ENCODE data around the gene TACR3. TPM values are rescaled to one million over a fixed set of nuclear protein-coding genes. Genes with fewer than 3 reads are reported as not detected.

TACR3 gene
- total and polyA plus RNA-seq, 12 donors: not detected

DNA sequence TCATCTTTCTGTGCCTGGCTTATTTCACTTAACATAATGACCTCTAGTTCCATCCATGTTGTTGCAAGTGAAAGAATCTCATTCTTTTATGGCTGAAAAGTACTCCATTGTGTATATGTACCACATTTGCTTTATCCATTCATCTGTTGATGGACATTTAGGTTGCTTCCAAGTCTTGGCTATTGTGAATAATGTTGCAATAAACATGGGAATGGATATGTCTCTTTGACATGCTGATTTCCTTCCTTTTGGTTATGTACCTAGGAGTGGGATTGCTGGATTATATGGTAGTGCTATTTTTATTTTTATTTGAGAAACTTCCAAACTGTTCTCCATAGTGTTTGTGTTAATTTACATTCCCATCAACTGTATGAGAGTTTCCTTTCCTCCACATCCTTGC, 71.2 kb downstream of the TACR3 start:
- Histone ChIP-seq H3K36me3 (no peaks in the 10 kb centered on the region), H3K27me3 (no peaks in the 10 kb centered on the region), H3K4me1 (no peaks in the 10 kb centered on the region), H3K9me3 (peaks cover 0 to 23% (median 0%) of the 10 kb centered on the region in 11 donors), H3K4me3 (no peak overlapping the region), H3K27ac (no peak overlapping the region)
- intact Hi-C loops (cut with DNase I): no loop called here
- ATAC-seq: no peak
- TF ChIP-seq, protein P1, sequence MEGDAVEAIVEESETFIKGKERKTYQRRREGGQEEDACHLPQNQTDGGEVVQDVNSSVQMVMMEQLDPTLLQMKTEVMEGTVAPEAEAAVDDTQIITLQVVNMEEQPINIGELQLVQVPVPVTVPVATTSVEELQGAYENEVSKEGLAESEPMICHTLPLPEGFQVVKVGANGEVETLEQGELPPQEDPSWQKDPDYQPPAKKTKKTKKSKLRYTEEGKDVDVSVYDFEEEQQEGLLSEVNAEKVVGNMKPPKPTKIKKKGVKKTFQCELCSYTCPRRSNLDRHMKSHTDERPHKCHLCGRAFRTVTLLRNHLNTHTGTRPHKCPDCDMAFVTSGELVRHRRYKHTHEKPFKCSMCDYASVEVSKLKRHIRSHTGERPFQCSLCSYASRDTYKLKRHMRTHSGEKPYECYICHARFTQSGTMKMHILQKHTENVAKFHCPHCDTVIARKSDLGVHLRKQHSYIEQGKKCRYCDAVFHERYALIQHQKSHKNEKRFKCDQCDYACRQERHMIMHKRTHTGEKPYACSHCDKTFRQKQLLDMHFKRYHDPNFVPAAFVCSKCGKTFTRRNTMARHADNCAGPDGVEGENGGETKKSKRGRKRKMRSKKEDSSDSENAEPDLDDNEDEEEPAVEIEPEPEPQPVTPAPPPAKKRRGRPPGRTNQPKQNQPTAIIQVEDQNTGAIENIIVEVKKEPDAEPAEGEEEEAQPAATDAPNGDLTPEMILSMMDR (IDR thresholded peaks at IDR 0.05): no peak
- DNase-seq: no peak

DNA sequence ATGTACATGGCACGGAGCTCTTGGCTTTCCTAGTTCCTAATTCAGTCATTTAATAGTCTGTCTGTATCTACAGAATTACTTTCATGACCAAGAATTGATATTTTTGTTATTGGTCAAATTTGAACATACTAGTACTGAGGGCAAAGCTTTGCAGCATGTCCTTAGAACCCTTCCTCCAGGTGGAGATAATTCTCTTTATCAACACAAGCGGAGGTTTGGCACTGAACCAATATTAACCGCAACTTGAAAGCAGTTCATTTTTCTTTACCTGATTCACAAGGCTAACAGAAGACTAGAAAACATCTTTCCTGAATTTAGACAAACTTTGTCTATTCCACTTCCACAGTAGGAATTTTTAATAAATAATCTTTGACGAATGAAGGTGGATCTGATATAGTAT, 73.8 kb downstream of the TACR3 start:
- TF ChIP-seq, protein P1 (IDR thresholded peaks at IDR 0.05): no peak
- ATAC-seq: no peak
- Histone ChIP-seq H3K36me3 (no peaks in the 10 kb centered on the region), H3K27ac (no peak overlapping the region), H3K4me3 (no peak overlapping the region), H3K9me3 (peaks cover 0 to 15% (median 7%) of the 10 kb centered on the region in 11 donors), H3K4me1 (no peaks in the 10 kb centered on the region), H3K27me3 (no peaks in the 10 kb centered on the region)
- intact Hi-C loops (cut with DNase I): no loop called here
- 68 to 72% methylated on average over 4 of the region's 4 CpGs for WGBS, 2 donors
- no peak for DNase-seq

DNA sequence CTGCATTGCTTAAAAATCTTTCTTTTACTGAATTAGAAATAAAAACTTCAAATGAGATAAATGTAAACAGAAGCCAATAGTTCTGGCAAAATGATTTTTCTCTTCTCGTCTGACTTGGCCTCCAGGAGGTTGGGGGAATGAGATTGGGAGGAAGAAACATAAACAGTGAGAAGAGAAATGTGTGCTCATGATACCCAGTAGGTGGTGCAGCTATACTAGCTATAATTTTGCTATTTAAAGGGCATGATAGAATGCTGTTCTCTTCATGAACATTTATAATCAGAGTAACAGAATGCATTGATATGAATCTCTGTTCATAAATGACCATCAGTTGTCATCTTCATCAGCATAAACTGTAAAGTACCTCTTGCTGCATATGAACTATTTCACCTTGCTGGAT, 85.5 kb downstream of the TACR3 start:
- no peaks in the 10 kb centered on the region for H3K36me3 ChIP-seq
- TF ChIP-seq, protein P1 (IDR thresholded peaks at IDR 0.05): no peak
- 16 to 18% methylated on average over 1 of the region's 1 CpG for WGBS, 2 donors
- no peak for DNase-seq
- no peaks in the 10 kb centered on the region for H3K27me3 ChIP-seq
- no peaks in the 10 kb centered on the region for H3K4me1 ChIP-seq
- H3K27ac ChIP-seq: no peak overlapping the region
- H3K4me3 ChIP-seq: no peak overlapping the region
- H3K9me3 ChIP-seq: peaks cover 0 to 29% (median 0%) of the 10 kb centered on the region in 11 donors
- ATAC-seq: no peak
- intact Hi-C loops (cut with DNase I): no loop called here

DNA sequence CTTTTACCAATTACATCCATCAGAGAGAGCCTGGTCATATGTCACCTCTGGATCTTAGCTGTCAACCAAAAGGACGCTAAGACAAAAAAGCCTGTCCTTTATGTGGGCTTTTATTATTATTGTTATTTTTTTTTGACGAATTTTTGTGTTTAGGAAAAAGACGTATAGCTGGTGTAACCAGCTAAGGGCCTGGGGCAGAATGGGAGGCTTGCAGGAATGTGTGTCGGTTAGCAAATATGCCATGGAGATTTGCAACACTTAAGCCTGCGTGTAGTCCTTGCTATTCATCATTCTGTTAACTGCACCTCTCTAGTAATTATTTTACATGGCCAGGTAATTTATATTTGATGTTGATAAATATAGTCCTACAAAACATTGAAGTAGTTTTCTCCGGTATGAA, 93.5 kb downstream of the TACR3 start:
- intact Hi-C loops (cut with DNase I): no loop called here
- DNase-seq (no peak), ATAC-seq (no peak)
- H3K27ac ChIP-seq: no peak overlapping the region
- 83 to 85% methylated on average over 6 of the region's 6 CpGs for WGBS, 2 donors
- no peak overlapping the region for H3K4me3 ChIP-seq
- peaks cover 0 to 14% (median 0%) of the 10 kb centered on the region in 11 donors for H3K9me3 ChIP-seq
- H3K36me3 ChIP-seq: no peaks in the 10 kb centered on the region
- H3K27me3 ChIP-seq: no peaks in the 10 kb centered on the region
- TF ChIP-seq, protein P1 (IDR thresholded peaks at IDR 0.05): no peak
- H3K4me1 ChIP-seq: no peaks in the 10 kb centered on the region

All from heart right ventricle (tissue), 16 donors.